ENCODE data around the gene FAM236B.
"Not testable (repeated sequence)": the region's sequence is repeated elsewhere in the genome, so short reads cannot be mapped to it uniquely, and the experiment has no call there.

Gene FAM236B

DNA sequence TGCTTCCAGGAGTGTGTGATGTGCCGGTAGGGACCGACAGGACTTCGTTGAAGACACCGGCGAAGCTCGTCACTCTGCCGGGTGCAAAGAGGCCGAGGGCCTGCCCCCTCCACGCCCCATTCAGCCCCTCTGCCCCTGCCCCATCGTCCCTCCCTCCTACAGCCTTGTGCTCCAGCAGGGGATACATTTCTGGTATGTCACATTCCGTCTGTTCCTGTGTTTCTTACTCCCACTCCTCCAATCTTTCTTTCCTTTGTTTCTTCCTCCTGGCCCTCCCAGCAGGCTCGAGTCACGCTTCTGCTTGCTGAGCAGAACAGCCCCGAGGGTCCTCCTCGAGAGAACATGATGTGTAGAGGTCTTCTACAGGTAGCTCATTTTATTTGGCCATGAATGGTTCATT, at the start of gene FAM236B:
Gene FAM236B, minus strand, starts transcription at position 101 of the 400 bp plus-strand sequence. Its CDS starts 100 bp downstream, at position 1.
- FAIRE-seq: not testable (repeated sequence)

DNA sequence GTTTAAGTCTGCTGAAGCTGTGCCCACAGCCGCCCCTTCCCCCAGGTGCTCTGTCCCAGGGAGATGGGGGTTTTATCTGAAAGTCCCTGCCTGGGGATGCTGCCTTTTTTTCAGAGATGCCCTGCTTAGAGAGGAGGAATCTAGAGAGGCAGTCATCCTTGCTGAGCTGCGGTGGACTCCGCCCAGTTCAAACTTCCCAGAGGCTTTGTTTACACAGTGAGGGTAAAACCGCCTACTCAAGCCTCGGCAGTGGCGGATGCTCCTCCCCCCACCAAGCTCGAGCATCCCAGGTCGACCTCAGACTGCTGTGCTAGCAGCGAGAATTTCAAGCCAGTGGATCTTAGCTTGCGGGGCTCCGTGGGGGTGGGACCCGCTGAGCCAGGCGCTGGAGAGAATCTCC, 48.2 kb upstream of the FAM236B start:
- not testable (repeated sequence) for FAIRE-seq; DNase-seq (ENCODE audit: insufficient read length, low spot score)

More for the DNA sequence above, at the start of gene FAM236B:
- not testable (repeated sequence) for DNase-seq (ENCODE audit: insufficient read length, low spot score)

DNA sequence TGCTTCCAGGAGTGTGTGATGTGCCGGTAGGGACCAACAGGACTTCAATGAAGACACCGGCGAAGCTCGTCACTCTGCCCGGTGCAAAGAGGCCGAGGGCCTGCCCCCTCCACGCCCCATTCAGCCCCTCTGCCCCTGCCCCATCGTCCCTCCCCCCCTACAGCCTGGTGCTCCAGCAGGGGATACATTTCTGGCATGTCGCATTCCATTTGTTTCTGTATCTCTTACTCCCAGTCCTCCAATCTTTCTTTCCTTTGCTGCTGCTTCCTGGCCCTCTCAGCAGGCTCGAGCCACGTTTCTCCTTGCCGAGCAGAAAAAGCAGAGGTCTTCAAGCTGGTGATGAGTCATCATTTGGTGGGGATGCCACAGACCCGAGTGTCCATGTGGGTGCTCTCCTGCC, 25.6 kb upstream of the FAM236B start, which contains the start of gene FAM236D:
Gene FAM236D, minus strand, starts transcription at position 101 of the 400 bp plus-strand sequence. Its CDS starts 100 bp downstream, at position 1.
- not testable (repeated sequence) for FAIRE-seq

DNA sequence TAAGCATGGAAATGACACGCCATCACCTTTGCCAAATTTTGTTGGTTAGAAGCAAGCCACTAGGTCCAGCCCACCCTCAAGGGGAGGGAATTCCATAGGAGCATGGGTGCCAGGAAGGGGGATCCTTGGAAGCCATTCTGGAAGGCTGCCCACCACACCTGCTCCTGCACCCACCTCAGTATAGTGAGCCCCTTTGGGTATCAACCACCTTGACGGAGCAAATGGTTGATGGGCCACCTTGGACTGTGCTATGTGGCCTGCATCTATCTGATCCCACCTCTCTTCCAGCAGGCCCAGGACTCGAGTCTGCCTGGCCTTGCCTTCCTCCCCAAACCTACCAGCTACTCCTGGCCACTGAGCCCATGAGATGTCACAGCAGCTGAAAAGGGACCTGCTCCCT, 7.9 kb upstream of the FAM236B start:
- DNase-seq (ENCODE audit: insufficient read length, low spot score); FAIRE-seq: not testable (repeated sequence)

More for the DNA sequence above, 25.6 kb upstream of the FAM236B start, which contains the start of gene FAM236D:
- not testable (repeated sequence) for DNase-seq (ENCODE audit: insufficient read length, low spot score)

DNA sequence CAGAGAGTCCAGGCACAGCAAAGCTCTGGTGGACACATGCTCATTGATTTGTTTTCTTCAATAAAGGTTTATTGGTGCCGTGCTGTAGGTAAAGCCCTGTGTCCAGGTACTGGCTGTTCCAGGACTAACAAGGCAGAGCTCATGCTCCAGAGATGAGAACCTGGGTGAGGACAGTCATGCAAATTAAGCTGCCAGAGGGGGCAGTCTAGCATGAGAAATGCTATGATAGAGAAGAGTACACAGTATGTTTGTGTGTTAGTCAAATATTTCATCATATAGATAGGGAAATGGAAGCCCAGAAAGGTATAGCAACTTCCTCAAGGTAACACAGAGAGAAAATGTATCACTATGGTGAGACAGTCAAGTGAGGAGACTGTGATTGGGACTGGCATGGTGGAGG, 5.7 kb upstream of the FAM236B start:
- not testable (repeated sequence) for DNase-seq (ENCODE audit: insufficient read length, low spot score); FAIRE-seq

DNA sequence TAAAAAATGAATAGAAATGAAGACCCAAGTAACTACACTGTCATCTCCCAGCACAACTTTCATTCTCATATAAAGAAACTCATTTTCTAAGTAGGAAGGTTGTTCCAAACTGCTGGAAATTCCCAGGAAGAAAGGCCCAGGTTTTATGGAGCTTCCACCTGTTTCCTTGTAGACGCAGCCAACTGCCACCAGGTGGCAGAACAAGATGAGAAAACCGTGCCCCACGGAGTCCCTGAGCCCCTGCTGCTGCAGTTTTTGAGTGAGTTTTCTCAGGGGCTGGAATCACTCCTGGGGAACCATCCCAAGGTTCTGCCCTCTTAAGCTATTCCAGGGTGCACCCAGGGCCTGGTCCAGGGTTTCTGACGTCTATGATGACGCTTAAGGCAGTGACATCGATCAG, 1.5 kb upstream of the FAM236B start:
- not testable (repeated sequence) for DNase-seq (ENCODE audit: insufficient read length, low spot score); FAIRE-seq

DNA sequence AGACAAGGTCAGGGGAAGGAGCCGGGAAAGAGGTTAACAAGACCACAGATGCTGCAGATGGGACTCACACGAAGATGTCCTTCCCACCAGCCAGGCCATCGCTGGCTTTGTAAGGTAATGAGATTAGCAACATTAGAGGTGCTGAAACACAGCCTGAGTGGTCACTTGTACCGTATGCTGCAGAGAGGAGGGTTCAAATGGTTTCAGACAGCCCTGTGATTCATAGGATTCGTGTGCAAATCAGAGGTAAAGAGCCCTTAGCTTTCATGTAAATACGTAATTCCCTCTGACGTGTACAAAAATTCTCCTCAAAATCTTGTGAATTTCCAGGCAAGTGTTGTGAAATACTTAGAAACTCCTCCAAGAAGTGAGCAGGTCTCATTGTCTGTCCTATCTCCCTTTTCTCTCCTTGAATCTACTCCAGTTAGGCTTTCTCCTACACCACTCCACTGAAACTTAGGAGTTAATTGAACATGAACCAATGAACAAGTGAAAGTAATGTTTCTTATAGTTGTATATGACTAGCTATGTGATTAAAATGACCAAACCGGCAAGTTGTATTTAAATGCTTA, 991 bp upstream of the FAM236B start:
- not testable (repeated sequence) for DNase-seq (ENCODE audit: insufficient read length, low spot score); FAIRE-seq

DNA sequence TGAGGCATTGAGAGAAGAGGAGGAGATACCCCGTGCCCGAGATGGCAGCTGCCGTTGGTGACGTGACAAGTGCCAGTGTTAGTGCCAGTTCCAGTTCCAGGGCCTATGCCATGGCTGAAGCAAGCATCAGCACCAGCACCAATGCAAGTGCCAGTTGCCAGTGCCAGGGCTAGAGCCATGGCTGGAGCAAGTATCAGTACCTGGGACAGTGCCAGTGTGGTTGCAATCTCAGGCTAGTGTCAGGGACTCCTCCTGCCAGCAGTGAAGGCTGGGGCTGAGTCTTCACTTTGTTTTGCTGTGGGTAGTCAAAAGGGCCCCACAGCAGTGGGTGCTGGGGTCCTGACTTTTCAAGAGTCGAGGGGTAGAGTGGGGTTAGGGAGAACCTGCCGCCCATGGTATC, 4.3 kb downstream of the FAM236B start:
- not testable (repeated sequence) for DNase-seq (ENCODE audit: insufficient read length, low spot score); FAIRE-seq

DNA sequence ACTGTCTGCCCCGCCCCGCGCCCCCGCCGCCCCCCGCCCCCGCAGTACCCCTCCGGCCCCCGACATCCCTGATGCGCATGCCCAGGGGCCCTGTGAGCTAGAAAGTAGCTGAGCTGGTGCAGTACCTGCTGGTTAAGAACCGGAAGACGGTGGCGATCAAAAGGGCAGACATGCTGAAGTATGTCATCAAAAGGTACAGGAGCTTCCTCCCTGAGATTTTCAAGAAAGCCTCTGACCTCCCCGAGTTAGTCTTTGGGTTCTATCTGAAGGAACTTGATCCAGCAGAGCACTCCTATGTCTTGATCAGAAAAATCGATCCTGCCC, 5.0 kb downstream of the FAM236B start:
- peak; percentile 66 for FAIRE-seq

DNA sequence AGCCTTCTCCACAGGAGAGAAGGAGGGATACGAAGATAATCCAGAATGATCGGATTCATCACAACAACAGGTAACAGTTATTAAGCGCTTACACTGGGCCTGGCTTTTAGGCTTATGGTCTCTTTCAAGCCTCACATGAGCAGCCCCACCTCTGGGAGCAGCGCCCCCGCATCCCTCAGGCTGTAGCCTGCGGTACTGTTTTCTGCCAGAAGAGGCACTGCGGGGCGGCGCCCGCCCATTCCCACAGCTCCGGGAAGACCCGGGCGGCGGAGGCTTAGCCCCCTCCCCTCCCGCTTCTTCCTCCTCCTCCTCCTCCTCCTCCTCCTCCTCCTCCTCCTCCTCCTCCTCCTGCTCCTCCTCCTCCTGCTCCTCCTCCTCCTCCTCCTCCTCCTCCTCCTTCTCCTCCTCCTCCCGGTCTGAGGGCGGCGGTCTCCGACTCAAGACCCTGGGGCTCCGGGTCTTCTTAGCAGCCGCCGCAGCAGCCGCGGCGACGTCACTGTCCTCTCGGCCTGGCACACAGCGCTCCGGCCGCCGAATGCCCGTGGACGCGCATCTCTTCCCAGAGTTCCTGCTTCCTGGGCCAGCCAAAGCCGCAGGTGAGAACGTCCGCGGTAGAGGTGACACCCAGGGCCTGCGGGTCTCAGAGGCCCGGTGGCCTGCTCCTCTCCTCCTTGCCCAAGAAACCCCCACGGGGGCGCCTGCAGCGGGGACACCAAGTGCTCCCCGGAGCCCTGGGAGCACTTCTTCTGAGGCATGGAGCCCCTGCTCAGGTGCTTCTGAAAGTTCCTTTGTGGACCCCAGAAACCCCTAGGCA, 5.6 kb downstream of the FAM236B start, which contains the start of gene DMRTC1B:
Gene DMRTC1B, plus strand, starts transcription at position 238 of the 814 bp plus-strand sequence. CDS start 68,246 bp downstream, outside the sequence.
- FAIRE-seq; DNase-seq (ENCODE audit: insufficient read length, low spot score): not testable (repeated sequence)

More for the DNA sequence above, 5.0 kb downstream of the FAM236B start:
- not testable (repeated sequence) for DNase-seq (ENCODE audit: insufficient read length, low spot score)

DNA sequence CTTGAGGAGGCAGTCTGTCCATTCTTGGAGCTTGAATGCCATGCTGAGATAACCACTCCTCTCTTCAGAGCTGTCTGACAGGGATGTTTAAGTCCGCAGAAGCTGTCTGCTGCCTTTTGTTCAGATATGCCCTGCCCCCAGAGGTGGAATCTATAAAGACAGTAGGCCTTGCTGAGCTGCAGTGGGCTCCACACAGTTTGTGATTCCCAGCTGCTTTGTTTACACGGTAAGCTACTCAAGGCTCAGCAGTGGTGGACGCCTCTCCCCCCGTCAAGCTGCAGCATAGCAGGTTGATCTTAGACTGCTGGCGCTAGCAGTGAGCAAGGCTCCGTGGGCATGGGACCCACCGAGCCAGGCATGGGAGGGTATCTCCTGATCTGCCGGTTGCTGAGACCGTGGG, 22.0 kb downstream of the FAM236B start:
- DNase-seq (ENCODE audit: insufficient read length, low spot score); FAIRE-seq: not testable (repeated sequence)

DNA sequence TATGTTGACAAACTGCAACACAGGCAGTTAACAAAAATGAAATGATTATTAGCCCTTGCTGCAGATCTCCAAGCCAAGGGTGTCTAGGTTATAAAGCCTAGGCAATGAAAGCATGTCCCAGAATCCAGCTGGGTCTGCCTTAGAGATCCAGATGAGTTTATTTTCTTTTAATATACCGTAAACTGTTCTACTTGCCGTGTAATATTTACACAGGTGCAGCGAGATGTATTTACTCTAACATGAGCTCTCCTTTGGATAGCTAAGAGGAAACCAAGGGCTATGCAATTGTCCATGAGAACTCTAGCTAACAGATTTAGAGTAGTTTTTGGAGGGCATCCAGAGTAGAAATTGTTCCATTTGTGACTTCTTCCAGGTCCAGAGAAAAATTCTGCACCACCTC, 33.9 kb downstream of the FAM236B start:
- not testable (repeated sequence) for DNase-seq (ENCODE audit: insufficient read length, low spot score); FAIRE-seq

DNA sequence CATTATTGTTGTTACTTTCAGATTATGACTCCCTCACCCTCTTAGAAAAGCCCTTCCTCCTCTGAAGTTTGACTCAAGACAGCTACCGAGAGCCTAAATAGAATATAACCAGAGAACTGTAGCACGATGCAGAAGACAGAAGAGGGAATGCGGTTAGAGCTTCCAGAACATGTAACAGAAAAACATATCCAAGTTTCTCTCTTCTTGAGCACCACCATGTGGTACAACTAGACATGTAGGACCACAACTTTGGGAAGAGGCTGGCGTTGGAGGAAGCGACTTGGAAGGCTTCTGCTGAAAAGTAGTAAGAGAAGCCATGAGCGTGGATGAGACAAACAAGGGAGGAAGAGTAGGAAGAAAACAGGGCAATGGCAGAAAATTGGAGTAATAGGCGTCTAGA, 36.9 kb downstream of the FAM236B start:
- not testable (repeated sequence) for FAIRE-seq; DNase-seq (ENCODE audit: insufficient read length, low spot score)

DNA sequence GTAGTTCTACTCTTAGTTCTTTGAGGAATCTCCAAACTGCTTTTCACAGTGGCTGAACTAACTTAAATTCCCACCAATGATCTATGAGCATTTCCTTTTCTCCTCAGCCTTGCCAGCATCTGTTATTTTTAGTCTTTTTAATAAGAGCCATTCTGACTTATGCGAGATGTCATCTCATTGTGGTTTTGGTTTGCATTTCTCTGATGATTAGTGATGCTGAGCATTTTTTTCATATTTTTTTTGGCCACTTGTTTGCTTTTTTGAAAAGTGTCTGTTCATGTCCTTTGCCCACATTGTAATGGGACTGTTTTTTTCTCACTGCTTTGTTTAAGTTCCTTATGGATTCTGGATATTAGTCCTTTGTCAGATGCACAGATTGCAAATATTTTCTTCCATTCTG, 46.9 kb downstream of the FAM236B start:
- DNase-seq (ENCODE audit: insufficient read length, low spot score) (no peak), FAIRE-seq (no peak)
- TF ChIP-seq, protein P1, sequence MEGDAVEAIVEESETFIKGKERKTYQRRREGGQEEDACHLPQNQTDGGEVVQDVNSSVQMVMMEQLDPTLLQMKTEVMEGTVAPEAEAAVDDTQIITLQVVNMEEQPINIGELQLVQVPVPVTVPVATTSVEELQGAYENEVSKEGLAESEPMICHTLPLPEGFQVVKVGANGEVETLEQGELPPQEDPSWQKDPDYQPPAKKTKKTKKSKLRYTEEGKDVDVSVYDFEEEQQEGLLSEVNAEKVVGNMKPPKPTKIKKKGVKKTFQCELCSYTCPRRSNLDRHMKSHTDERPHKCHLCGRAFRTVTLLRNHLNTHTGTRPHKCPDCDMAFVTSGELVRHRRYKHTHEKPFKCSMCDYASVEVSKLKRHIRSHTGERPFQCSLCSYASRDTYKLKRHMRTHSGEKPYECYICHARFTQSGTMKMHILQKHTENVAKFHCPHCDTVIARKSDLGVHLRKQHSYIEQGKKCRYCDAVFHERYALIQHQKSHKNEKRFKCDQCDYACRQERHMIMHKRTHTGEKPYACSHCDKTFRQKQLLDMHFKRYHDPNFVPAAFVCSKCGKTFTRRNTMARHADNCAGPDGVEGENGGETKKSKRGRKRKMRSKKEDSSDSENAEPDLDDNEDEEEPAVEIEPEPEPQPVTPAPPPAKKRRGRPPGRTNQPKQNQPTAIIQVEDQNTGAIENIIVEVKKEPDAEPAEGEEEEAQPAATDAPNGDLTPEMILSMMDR (IDR thresholded peaks at IDR 0.05; ENCODE audit: insufficient read depth, missing control alignments): no peak

DNA sequence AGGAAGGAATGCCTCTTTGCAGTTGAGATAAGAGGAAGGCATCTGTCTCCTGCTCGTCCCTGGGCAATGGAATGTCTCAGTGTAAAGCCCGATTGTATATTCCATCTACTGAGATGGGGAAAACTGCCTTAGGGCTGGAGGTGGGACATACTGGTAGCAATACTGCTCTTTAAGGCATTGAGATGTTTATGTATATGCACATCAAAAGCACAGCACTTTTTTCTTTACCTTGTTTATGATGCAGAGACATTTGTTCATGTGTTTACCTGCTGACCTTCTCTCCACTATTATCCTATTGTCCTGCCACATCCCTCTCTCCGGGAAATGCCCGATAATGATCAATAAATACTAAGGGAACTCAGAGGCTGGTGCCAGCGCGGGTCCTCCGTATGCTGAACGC, 48.8 kb downstream of the FAM236B start:
- not testable (repeated sequence) for FAIRE-seq; DNase-seq (ENCODE audit: insufficient read length, low spot score)

All from D721Med (cell line).